Smooth muscle cell (in vitro differentiated cells): Measurements from ENCODE around the gene ITGB2. TPM values are rescaled to one million over a fixed set of nuclear protein-coding genes. Genes with fewer than 3 reads are reported as not detected.

ENCODE experiments used
- DNase-seq: peaks from one replicate; lab custom pipeline; 2025; ENCODE audit not compliant: unreplicated experiment; lab: John Stamatoyannopoulos, UW
- H2AFZ ChIP-seq: fragments of 200-600 bp; sonication (generic); 2 replicates; pipeline ENCODE4 v1.6.0; 2016; ENCODE audit warnings: antibody characterized with exemption, low read depth, mild to moderate bottlenecking
- H3F3A ChIP-seq: fragments of 200-600 bp; sonication (generic); 2 replicates; pipeline ENCODE4 v1.6.0; 2017; ENCODE audit warnings: antibody characterized with exemption, low read depth
- H3K27ac ChIP-seq: fragments of 200-600 bp; sonication (generic); 2 replicates; pipeline ENCODE4 v1.5.1; 2016; ENCODE audit warnings: low read depth, mild to moderate bottlenecking
- H3K27me3 ChIP-seq: fragments of 200-600 bp; sonication (generic); 2 replicates; pipeline ENCODE4 v1.6.1; 2016; ENCODE audit warnings: low read depth, mild to moderate bottlenecking
- H3K36me3 ChIP-seq: fragments of 200-600 bp; sonication (generic); 2 replicates; pipeline ENCODE4 v1.5.1; 2016; ENCODE audit warnings: low read depth
- H3K4me1 ChIP-seq: fragments of 200-600 bp; sonication (generic); 2 replicates; pipeline ENCODE4 v1.5.1; 2016; ENCODE audit warnings: low read depth
- H3K4me2 ChIP-seq: fragments of 200-600 bp; sonication (generic); 2 replicates; pipeline ENCODE4 v1.6.0; 2016; ENCODE audit warnings: mild to moderate bottlenecking
- H3K4me3 ChIP-seq: fragments of 200-600 bp; sonication (generic); 2 replicates; pipeline ENCODE4 v1.5.1; 2016; ENCODE audit warnings: mild to moderate bottlenecking
- H3K79me2 ChIP-seq: fragments of 200-600 bp; sonication (generic); 2 replicates; pipeline ENCODE4 v1.6.0; 2016; ENCODE audit warnings: low read depth, mild to moderate bottlenecking
- H3K9ac ChIP-seq: fragments of 200-600 bp; sonication (generic); 2 replicates; pipeline ENCODE4 v1.6.0; 2016; ENCODE audit warnings: low read depth
- H3K9me3 ChIP-seq: fragments of 200-600 bp; sonication (generic); replicated peaks from 2 replicates; pipeline ENCODE4 v1.5.1; 2016; ENCODE audit warnings: low read depth
- H4K20me1 ChIP-seq: fragments of 200-600 bp; sonication (generic); 2 replicates; pipeline ENCODE4 v1.6.0; 2016; ENCODE audit warnings: low read depth
- WGBS: methylation state at CpG from one replicate; pipeline ENCODE4 v1.1.7; 2016; ENCODE audit warnings: low lambda C conversion rate; 5-methylcytosine and 5-hydroxymethylcytosine counted together
- polyA plus RNA-seq: library from polyadenylated mRNA; unstranded; fragments of >200 nt; fragmentation: Nextera tagmentation; extraction: Ambion mirVana; gene quantifications from 2 replicates; pipeline ENCODE4 v1.2.1, GENCODE V29; 2016
- total RNA-seq: library from RNA; depleted of rRNA; stranded (reverse); fragments of >200 nt; gene quantifications from 2 replicates; pipeline ENCODE4 v1.2.3, GENCODE V29; 2014
- TF ChIP-seq, protein P1 (sequence below): fragments of 200-600 bp; sonication (generic); IDR thresholded peaks from 2 replicates; pipeline ENCODE4 v1.5.1; 2017; ENCODE audit warnings: borderline replicate concordance, mild to moderate bottlenecking, antibody characterized with exemption; ENCODE audit not compliant: insufficient read depth, poor library complexity, severe bottlenecking

ITGB2 gene
- total and polyA plus RNA-seq, 2 experiments from 2014 or later: 0.18 to 0.86 TPM

DNA sequence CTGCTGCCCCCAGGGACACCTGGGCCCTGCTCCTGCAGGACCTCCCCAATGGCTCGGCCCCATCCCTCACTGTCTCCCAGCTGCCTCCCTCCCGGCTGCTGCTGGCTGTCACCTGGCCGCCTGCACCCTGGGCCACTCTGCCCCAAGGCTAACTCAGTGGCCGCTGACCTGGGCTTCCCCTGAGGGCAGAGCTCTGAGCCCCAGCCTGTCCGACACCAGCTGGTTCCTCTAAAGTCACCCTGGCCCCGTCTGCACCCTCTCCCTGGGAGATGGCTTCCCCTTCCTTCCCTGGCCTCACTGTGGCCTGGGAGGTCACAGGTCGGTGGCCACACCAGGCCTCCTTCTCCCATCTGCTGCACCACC is 15.0 kb downstream of the ITGB2 start:
- Histone ChIP-seq H3K27ac (no peak overlapping the region), H3K79me2 (no peaks in the 10 kb centered on the region), H3K9ac (no peak overlapping the region), H3K36me3 (no peaks in the 10 kb centered on the region), H3K4me2 (no peak overlapping the region), H4K20me1 (no peaks in the 10 kb centered on the region), H3K27me3 (no peaks in the 10 kb centered on the region), H3F3A (no peaks in the 10 kb centered on the region), H2AFZ (no peak overlapping the region), H3K4me1 (peaks cover 9% of the 10 kb centered on the region), H3K4me3 (no peak overlapping the region), H3K9me3 (no peaks in the 10 kb centered on the region)
- 86% methylated on average over 4 of the region's 7 CpGs for WGBS
- no peak for DNase-seq
- TF ChIP-seq, protein P1, sequence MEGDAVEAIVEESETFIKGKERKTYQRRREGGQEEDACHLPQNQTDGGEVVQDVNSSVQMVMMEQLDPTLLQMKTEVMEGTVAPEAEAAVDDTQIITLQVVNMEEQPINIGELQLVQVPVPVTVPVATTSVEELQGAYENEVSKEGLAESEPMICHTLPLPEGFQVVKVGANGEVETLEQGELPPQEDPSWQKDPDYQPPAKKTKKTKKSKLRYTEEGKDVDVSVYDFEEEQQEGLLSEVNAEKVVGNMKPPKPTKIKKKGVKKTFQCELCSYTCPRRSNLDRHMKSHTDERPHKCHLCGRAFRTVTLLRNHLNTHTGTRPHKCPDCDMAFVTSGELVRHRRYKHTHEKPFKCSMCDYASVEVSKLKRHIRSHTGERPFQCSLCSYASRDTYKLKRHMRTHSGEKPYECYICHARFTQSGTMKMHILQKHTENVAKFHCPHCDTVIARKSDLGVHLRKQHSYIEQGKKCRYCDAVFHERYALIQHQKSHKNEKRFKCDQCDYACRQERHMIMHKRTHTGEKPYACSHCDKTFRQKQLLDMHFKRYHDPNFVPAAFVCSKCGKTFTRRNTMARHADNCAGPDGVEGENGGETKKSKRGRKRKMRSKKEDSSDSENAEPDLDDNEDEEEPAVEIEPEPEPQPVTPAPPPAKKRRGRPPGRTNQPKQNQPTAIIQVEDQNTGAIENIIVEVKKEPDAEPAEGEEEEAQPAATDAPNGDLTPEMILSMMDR: no peak

DNA sequence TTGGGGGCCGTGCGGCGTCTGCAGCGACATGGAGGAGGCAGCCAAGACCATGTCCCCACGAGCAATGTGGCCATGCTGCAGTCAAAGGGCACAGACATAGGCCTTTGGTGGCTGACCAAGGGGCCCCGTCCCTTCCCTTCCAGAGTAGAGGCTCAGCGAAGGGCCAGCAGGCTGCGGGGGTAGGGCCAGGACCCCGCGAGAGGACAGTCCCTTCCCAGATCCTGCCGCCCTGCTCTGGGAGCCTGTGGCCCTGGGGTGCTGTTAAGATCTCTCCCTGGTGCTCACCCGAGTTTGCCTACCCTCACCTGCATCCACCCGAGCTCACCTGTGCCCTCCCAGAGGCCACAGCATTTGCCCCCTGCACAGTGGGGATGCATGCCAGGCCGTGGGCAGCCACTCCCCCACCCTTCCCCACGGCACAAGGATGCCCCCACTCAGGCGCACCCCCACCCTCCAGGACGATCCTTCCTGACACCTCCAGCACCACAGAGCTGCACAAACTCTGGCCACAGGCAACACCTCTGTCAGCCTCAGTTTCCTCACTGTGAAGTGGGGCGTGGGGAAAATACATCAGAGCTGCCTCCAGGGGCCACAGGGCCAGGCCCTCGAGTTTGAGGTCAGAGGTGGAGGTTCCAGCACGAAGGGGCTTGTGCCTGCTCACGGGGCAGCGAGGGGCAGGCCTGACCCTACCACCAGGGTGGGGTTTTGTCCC is 15.5 kb downstream of the ITGB2 start:
- H3K9ac ChIP-seq: no peak overlapping the region
- no peaks in the 10 kb centered on the region for H3K27me3 ChIP-seq

DNA sequence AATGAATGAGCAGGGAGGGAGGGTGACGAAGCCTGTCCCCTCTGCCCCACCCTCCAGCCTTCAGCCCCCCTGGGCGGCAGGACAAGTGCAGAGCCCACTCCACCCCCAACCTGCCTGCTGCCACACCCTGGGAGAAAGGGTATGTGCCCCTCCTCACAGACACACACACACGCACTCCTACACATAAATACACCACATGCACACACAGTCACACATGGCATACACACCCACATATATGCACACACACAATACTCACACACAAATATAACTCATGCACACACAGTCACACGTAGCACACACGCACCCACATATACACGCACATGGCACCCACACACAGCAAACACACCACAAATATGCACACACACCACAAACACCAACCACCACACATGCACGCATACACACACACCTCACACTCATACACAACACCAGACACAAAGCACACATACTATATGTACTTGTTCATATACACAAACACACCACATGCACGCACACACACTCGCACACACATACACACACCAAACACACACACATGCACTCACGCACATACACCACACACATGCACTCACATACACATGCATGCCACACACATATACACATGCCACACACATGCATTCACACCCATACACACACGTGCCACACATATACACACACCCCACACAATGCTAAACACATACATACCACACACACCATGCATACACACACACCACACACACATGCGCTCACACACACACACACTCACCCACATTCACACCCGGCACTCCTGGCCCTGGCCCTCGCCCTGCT is 16.4 kb downstream of the ITGB2 start:
- no peak overlapping the region for H3K27ac ChIP-seq
- no peaks in the 10 kb centered on the region for H3K27me3 ChIP-seq
- no peaks in the 10 kb centered on the region for H3K9me3 ChIP-seq
- H2AFZ ChIP-seq: no peak overlapping the region
- H4K20me1 ChIP-seq: no peaks in the 10 kb centered on the region
- H3K36me3 ChIP-seq: no peaks in the 10 kb centered on the region
- no peaks in the 10 kb centered on the region for H3F3A ChIP-seq
- H3K4me3 ChIP-seq: no peak overlapping the region
- H3K4me1 ChIP-seq: peaks cover 9% of the 10 kb centered on the region
- no peaks in the 10 kb centered on the region for H3K79me2 ChIP-seq
- no peak overlapping the region for H3K9ac ChIP-seq
- TF ChIP-seq, protein P1: no peak
- no peak overlapping the region for H3K4me2 ChIP-seq
- 99% methylated on average over 12 of the region's 14 CpGs for WGBS
- DNase-seq: no peak

More for the DNA sequence above, 15.5 kb downstream of the ITGB2 start:
- H3K27ac ChIP-seq: no peak overlapping the region
- no peak for DNase-seq
- H3K9me3 ChIP-seq: no peaks in the 10 kb centered on the region
- H3K4me1 ChIP-seq: peaks cover 9% of the 10 kb centered on the region
- 95% methylated on average over 20 of the region's 22 CpGs for WGBS
- no peaks in the 10 kb centered on the region for H3K36me3 ChIP-seq
- no peaks in the 10 kb centered on the region for H4K20me1 ChIP-seq
- TF ChIP-seq, protein P1: no peak
- no peaks in the 10 kb centered on the region for H3F3A ChIP-seq
- H3K4me2 ChIP-seq: no peak overlapping the region
- no peak overlapping the region for H3K4me3 ChIP-seq
- H2AFZ ChIP-seq: no peak overlapping the region
- H3K79me2 ChIP-seq: no peaks in the 10 kb centered on the region
